Umbilical cord (tissue), 2 donors: Measurements from ENCODE around the gene DNAH1. TPM values are rescaled to one million over a fixed set of nuclear protein-coding genes. Genes with fewer than 3 reads are reported as not detected.

ENCODE experiments used
- DNase-seq: peaks from one replicate; pipeline ENCODE4 v3.0.0-alpha.2; 2015; ENCODE audit warnings: low spot score
- total RNA-seq: library from RNA; depleted of rRNA; stranded (reverse); fragments of >200 nt; gene quantifications from one replicate; pipeline ENCODE4 v1.2.3, GENCODE V29; 2014; ENCODE audit warnings: low replicate concordance; ENCODE audit not compliant: insufficient read depth

The DNAH1 gene
- total RNA-seq, 1 donor from 2014 or later, result 2.9 TPM

- DNase-seq, result no peak
These were observed 86.7 kb downstream of the DNAH1 start for GRCh38 chr3:52402706-52403270.

GRCh38 chr3:52403271-52403841 lies 87.2 kb downstream of the DNAH1 start:
- no peak for DNase-seq

DNA sequence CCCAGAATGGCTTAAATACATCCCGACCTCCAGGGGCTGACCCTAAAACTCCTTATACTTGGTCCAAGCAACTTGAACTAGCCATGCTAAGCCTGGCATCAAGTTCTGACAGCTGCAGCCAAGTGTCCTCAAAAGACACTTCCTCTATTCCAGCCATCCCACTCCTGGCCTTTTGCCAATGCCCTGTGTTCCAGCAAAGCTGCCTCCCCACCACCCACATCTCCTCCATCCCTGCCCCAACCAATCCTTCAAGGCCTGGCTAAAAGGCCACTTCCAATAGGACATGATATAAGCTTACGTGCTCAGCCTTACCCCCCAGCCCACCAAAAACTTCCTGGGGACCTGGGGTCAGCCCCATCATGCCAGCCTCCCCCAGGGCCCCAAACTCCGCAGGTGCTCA lies 87.8 kb downstream of the DNAH1 start:
- no peak for DNase-seq

GRCh38 chr3:52404391-52404790 lies 88.3 kb downstream of the DNAH1 start:
- no peak for DNase-seq

DNA sequence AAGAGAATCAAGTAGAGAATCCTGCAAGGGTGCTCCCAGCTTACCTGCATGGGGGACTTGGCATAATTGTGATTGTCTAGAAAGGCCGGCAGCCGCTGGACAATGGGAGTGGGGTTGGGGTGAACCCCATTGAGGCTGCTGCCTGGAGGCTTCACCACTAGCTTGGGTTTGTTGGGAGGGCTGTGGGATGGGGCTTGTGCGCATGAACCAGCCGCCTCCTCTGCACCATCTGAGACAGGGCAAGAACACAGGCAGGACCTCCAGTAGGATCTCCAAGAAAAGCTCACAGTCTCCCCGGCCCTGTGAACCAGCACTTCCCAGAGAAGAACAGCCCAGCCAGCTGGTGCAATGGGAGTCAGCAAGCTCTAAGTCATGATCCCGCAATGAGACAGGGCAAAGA lies 88.9 kb downstream of the DNAH1 start:
- DNase-seq, result no peak

DNA sequence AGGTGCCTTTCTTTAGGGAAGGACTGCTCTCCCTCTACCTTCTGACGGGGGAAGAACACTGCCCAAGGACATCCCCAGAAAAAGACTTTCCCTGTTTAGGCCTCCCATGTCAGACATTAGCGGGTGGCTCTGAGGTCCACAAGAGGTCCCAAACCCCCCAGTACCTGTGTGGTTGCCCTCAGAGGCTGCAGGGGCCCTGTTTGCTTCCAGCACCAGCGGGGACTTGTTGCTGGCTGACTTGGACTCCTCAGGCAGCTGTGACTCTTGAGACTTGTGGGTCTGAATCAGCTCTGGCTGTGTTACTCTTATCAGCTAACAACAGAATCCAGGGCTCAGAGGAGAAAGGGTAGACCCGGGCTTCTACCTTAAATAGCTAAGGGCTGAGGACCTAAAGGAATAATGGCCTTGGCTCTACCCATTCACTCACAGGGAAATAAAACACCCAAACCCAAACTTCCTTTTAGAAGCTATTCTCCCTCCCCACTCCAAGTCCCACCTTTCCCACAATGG lies 89.5 kb downstream of the DNAH1 start:
- DNase-seq, result no peak

- DNase-seq, result no peak
These were observed 90.1 kb downstream of the DNAH1 start for GRCh38 chr3:52406231-52406661.

- no peak for DNase-seq
These were observed 90.8 kb downstream of the DNAH1 start for GRCh38 chr3:52406791-52407510.

- no peak for DNase-seq
These were observed 91.7 kb downstream of the DNAH1 start for GRCh38 chr3:52407779-52408178.

DNA sequence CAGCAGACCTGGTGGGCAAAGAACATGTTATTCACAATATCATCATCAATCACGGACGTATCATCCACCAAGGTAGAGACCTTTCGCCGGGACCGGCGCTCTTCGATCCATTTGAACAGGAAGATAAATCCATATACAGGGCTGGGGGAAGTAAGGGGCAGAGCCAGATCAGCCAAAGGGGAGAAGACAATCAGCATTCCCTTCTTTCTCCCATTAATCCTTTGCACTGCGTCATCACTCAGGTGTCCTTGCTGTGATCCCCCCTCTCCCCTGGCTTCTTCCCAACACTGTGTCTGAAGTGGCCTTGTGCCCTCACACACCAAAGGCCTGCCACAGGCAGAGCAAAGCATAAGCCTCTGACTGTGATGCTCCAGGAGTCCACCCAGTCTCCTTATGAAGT lies 92.3 kb downstream of the DNAH1 start:
- no peak for DNase-seq

DNA sequence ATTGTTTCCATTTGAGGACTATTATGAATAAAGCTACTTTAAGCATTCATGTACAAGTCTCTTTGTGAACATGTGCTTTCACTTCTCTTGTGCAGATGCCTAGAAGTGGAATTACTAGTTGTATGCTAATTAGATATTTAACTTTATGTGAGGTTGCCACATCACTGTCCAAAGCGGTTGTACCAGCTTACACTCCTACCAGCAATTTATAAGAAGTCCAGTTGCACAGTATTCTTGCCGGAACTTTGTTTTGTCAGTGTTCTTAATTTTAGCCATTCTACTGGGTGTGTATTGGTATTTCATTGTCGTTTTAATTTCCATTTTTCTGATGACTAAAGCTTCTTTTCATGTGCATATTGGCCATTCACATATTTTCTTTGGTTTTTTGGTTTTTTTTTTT lies 99.7 kb downstream of the DNAH1 start:
- no peak for DNase-seq

DNA sequence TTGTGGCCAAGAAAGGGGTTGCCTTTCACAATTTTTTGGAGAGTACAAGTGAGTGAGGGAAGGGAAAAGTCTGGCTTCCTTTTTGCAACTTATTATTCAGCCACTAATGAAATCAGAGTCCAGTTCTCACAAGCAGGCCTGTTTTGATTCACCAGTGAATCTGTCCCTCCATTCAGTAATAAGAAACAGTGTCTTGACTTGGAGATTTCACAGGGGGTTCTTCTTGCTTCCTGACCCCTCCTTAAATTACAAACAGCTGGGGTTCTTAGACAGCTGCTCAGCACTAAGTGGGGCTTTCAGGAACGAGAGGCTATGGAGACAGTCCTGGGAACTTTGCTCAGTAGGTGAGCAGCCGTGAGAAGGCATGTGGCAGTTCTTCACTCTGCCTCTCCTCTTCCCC lies 104.3 kb downstream of the DNAH1 start:
- DNase-seq, result no peak

- DNase-seq, result no peak
These were observed 106.5 kb downstream of the DNAH1 start for GRCh38 chr3:52422669-52423068.

- no peak for DNase-seq
These were observed 107.1 kb downstream of the DNAH1 start for GRCh38 chr3:52423173-52423572.

- DNase-seq, result peak; percentile 80
These were observed 112.3 kb downstream of the DNAH1 start for GRCh38 chr3:52428151-52429005.

DNA sequence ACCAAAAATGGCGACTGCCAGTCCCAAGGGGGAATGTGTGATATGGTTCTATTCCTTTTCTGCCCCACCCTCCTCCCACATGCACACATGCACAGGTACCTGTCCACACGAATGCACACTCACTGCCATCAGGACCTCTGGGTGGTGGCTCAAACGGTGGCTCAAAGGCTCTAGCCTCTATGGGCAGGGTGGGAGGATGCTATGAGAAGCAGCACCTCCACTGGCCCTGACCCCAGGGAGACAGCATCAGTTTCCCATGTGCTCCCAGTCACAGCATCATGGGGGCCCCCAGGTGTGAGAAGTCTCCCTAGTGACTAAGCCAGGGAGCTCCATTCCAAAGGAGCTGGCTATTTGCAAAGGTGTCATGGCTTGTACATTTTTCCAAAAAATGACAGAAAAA lies 112.9 kb downstream of the DNAH1 start:
- no peak for DNase-seq

GRCh38 chr3:52429779-52430415 lies 113.8 kb downstream of the DNAH1 start:
- DNase-seq, result peak; percentile 29

GRCh38 chr3:52430416-52430810 lies 114.3 kb downstream of the DNAH1 start:
- DNase-seq, result no peak

DNA sequence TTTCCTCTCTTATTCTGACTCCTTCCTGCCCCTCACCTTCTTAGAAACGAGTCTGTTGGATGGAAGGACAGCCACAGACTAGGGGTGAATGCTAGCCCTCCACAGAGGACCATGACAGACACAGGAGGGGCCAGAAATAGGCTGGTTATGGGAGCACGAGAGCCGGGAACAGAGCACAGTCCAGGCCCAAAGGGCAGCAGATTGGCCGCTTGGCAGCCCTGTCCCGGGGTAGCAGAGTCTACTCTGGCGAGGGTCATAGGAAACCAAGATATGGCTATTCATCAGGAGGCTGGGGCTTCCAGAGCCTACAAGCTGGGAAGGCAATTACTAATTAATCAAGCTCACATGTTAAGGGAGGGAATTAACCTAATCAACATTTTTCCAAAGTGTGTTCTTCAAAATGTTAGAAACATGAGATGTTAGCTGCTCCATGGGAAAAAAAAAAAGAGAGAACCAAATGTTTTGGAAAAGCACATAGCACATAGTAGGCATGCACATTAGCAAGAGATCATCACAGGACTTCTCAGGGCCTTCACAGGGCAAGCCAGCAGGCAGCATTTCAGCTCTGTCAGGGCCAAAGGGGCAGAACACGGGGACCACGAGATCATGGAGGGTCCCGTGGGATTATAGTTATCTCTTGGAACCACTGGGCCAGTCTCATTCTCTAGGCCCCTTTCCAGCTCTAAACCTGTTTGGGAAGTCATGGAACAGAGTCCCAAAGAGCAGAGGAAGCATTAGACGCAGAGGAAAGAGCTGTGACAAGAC lies 115.5 kb downstream of the DNAH1 start:
- no peak for DNase-seq

- no peak for DNase-seq
These were observed 116.1 kb downstream of the DNAH1 start for GRCh38 chr3:52432225-52432624.

DNA sequence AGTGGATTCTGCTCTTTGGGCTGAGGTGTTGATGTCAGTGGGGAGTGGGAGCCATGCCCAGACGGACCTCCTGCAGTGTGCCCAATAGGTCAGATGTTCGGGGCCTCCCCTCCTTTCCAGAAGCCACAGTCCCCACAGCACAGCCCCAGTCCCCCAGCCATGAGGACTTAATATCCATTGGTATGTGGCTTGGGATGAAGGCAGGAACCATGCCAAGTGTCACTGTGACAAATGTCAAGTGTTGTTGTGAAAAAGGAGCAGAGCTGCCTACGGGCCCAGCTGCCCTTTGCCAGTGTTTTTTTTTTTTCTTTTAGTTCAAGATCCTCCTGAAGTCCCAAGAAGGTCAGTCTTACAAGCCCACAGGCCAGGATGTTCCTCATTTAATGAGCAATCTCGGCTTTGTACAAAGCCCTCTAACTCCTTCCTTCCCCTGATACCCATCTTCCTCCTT lies 116.6 kb downstream of the DNAH1 start:
- no peak for DNase-seq
